ENCODE results near the gene LCORL. TPM values are rescaled to one million over a fixed set of nuclear protein-coding genes. Genes with fewer than 3 reads are reported as not detected.

The LCORL gene
- total RNA-seq, 1 experiment from 2014 or later, result 18.0 TPM

GRCh38 chr4:18034099-18034498 is 12.5 kb upstream of the LCORL start:
- Histone ChIP-seq H3K4me3 (replicated peaks in 1 of 2; ENCODE audit: low read depth in 1 of 2, low read length in 2 of 2) (no peak overlapping the region), H3K4me1 (ENCODE audit: control insufficient read depth in 1 of 2, insufficient read depth in 2 of 2, low read length in 2 of 2) (no peaks in the 10 kb centered on the region), H3K36me3 (ENCODE audit: control insufficient read depth in 1 of 2, insufficient read depth in 2 of 2, low read length in 2 of 2) (no peaks in the 10 kb centered on the region), H3K27me3 (ENCODE audit: insufficient read depth, low read length) (no peaks in the 10 kb centered on the region), H4K20me1 (ENCODE audit: insufficient read depth) (no peaks in the 10 kb centered on the region), H3K9ac (ENCODE audit: low read length) (no peak overlapping the region), H3K27ac (ENCODE audit: low read depth, low read length) (no peak overlapping the region), H3K4me2 (ENCODE audit: low read length) (no peak overlapping the region), H3K79me2 (ENCODE audit: insufficient read depth, low read length) (no peaks in the 10 kb centered on the region), H3K9me2 (ENCODE audit: insufficient read depth) (peaks cover 7% of the 10 kb centered on the region; the same call in 1 of the 2 replicates), H2AFZ (ENCODE audit: low read depth, low read length, poor library complexity, severe bottlenecking) (no peak overlapping the region), H3K9me3 (ENCODE audit: control insufficient read depth in 1 of 2, insufficient read depth in 1 of 2, low read depth in 1 of 2, low read length in 2 of 2) (no peaks in the 10 kb centered on the region)
- BruUV-seq (replicated peaks), result no TSS peak
- CTCF ChIA-PET, result no interaction called here
- RAD21 ChIA-PET (ENCODE audit: low non-redundant PET in 1 of 2, low total read pairs in 2 of 2, uncharacterized antibody in 2 of 2, unreplicated experiment in 2 of 2), result no interaction called here
- POLR2A ChIA-PET, result no interaction called here
- DNase-seq (ENCODE audit: low read depth, low spot score) (no peak), ATAC-seq (no peak)
- intact Hi-C loops (cut with micrococcal nuclease), result no loop called here
- TF ChIP-seq REST (IDR thresholded peaks at IDR 0.05; ENCODE audit: low read depth) (no peak), EZH2 (IDR thresholded peaks at IDR 0.05) (no peak), FOSL1 (IDR thresholded peaks at IDR 0.05; ENCODE audit: low read depth) (no peak), TCF7L2 (IDR thresholded peaks at IDR 0.05; ENCODE audit: borderline replicate concordance, extremely low read depth, insufficient read depth, insufficient read length) (no peak), RAD21 (IDR thresholded peaks at IDR 0.05; ENCODE audit: low read depth) (no peak), MAX (IDR thresholded peaks at IDR 0.05) (no peak)

Measured in HCT116 (cell line).